Activated CD4-positive, alpha-beta T cell treated with anti-CD3 and anti-CD28 coated beads for 36 hours (primary cell): ENCODE measurements around the gene SLC16A6. TPM values are rescaled to one million over a fixed set of nuclear protein-coding genes. Genes with fewer than 3 reads are reported as not detected.
"Not testable (repeated sequence)": the region's sequence is repeated elsewhere in the genome, so short reads cannot be mapped to it uniquely, and the experiment has no call there.

Experiments
- ATAC-seq: fragments of 200-7000 bp; cut with Tn5 transposase; one replicate; pipeline ENCODE4 v1.10.0; 2021; ENCODE audit warnings: mild to moderate bottlenecking, moderate library complexity
- CTCF ChIA-PET: fragments of 350-600 bp; sonication (Branson Sonifier 250); formaldehyde crosslinking; loops from one replicate; lab custom pipeline; 2021; ENCODE audit warnings: antibody characterized with exemption; lab: Charles Lee
- POLR2A ChIA-PET: fragments of 350-600 bp; sonication (Branson Sonifier 250); formaldehyde crosslinking; loops from one replicate; lab custom pipeline; 2021; ENCODE audit warnings: antibody characterized with exemption, inconsistent platforms; lab: Charles Lee
- DNase-seq: peaks from one replicate; pipeline ENCODE4 v3.0.0-alpha.2; 2020
- H3K27ac Mint-ChIP-seq: one replicate; pipeline ENCODE4 v1.8.0; 2021; ENCODE audit warnings: mixed read lengths
- H3K27me3 Mint-ChIP-seq: one replicate; pipeline ENCODE4 v1.8.0; 2021; ENCODE audit warnings: mixed read lengths
- H3K36me3 Mint-ChIP-seq: one replicate; pipeline ENCODE4 v1.8.0; 2021; ENCODE audit warnings: low read depth, mixed read lengths
- H3K4me1 Mint-ChIP-seq: one replicate; pipeline ENCODE4 v1.8.0; 2021; ENCODE audit warnings: mixed read lengths
- H3K4me3 Mint-ChIP-seq: one replicate; pipeline ENCODE4 v1.8.0; 2021; ENCODE audit warnings: mild to moderate bottlenecking, moderate library complexity, mixed read lengths
- H3K9me3 Mint-ChIP-seq: one replicate; pipeline ENCODE4 v1.8.0; 2021; ENCODE audit warnings: low read depth, mixed read lengths
- intact Hi-C, 2 experiments: fragments of 100-400 bp; cut with DNase I in 1 of 2; cut with micrococcal nuclease in 1 of 2; formaldehyde crosslinking; loops; one replicate each; pipeline versions ENCODE4 v1.14.2 to v1.15.1; 2022 to 2024; cut with DNase I, micrococcal nuclease
- total RNA-seq, 2 experiments: library from RNA; stranded (reverse); gene quantifications; one replicate each; pipeline ENCODE4 v1.2.3, GENCODE V29; 2021

The SLC16A6 gene
- total RNA-seq, 2 experiments from 2014 or later = 2.9 to 3.2 TPM

GRCh38 chr17:68260051-68260762, 30.7 kb downstream of the SLC16A6 start:
- peaks cover 53% of the 10 kb centered on the region for H3K4me1 Mint-ChIP-seq
- DNase-seq (no peak), ATAC-seq (no peak)
- no peaks in the 10 kb centered on the region for H3K9me3 Mint-ChIP-seq
- H3K27me3 Mint-ChIP-seq = no peaks in the 10 kb centered on the region
- ChIA-PET POLR2A (no interaction called here), CTCF (interaction anchor here (0.6 to 7.1 kb wide), 8 partner anchors 12 to 204 kb away, joined by 3 to 112 read pairs (median 4); partner anchors contain the start of gene AMZ2)
- intact Hi-C loops = loop anchor here in 1 of 2 experiments (5.0 kb wide), 1 partner anchor 497 kb away; no protein-coding TSS in a partner anchor
- H3K36me3 Mint-ChIP-seq = peaks cover 23% of the 10 kb centered on the region
- H3K4me3 Mint-ChIP-seq = peak overlapping the region; percentile 70
- peak overlapping the region; percentile 92 for H3K27ac Mint-ChIP-seq

GRCh38 chr17:68259648-68259951, 31.3 kb downstream of the SLC16A6 start:
- DNase-seq, H3K9me3 Mint-ChIP-seq, POLR2A ChIA-PET, ATAC-seq, H3K27me3 Mint-ChIP-seq: not testable (repeated sequence)
- H3K4me3 Mint-ChIP-seq = peak overlapping the region; percentile 70
- intact Hi-C loops = loop anchor here in 1 of 2 experiments (10.0 kb wide), 2 partner anchors 815 to 1955 kb away; partner anchors contain the start of gene PRKCA
- H3K27ac Mint-ChIP-seq = peak overlapping the region; percentile 92
- peaks cover 29% of the 10 kb centered on the region for H3K36me3 Mint-ChIP-seq
- CTCF ChIA-PET = interaction anchor here (0.8 to 2.5 kb wide), 7 partner anchors 11 to 204 kb away, joined by 3 to 9 read pairs (median 3); partner anchors contain the start of gene AMZ2
- H3K4me1 Mint-ChIP-seq = peaks cover 59% of the 10 kb centered on the region

GRCh38 chr17:68258890-68259647, 31.9 kb downstream of the SLC16A6 start:
- Mint-ChIP-seq H3K4me3 (peak overlapping the region; percentile 70), H3K36me3 (peaks cover 34% of the 10 kb centered on the region), H3K4me1 (peaks cover 65% of the 10 kb centered on the region), H3K27ac (peak overlapping the region; percentile 92)
- DNase-seq (peak; percentile 77), ATAC-seq (peak; percentile 76)
- POLR2A ChIA-PET = interaction anchor here (0.7 kb wide), 1 partner anchor 33 kb away, joined by 3 read pairs; no protein-coding TSS in a partner anchor
- H3K9me3 Mint-ChIP-seq, H3K27me3 Mint-ChIP-seq: not testable (repeated sequence)
- CTCF ChIA-PET = interaction anchor here (0.7 to 2.5 kb wide), 11 partner anchors 11 to 205 kb away, joined by 3 to 9 read pairs (median 3); partner anchors contain the start of genes AMZ2 and WIPI1
- intact Hi-C loops = loop anchor here (1.0 to 10.0 kb wide), 4 partner anchors 11 to 1954 kb away; partner anchors contain the start of genes AMZ2 (in 2 of the 2), ARSG (in 2 of the 2), SLC16A6 (in 2 of the 2) and PRKCA (in 1 of the 2)

GRCh38 chr17:68257934-68258333, 33.0 kb downstream of the SLC16A6 start:
- Mint-ChIP-seq H3K36me3 (peaks cover 44% of the 10 kb centered on the region), H3K27ac (peak overlapping the region; percentile 91), H3K4me3 (no peak overlapping the region), H3K27me3 (no peaks in the 10 kb centered on the region), H3K9me3 (no peaks in the 10 kb centered on the region), H3K4me1 (peaks cover 75% of the 10 kb centered on the region)
- intact Hi-C loops = loop anchor here (1.0 to 10.0 kb wide), 4 partner anchors 10 to 1953 kb away; partner anchors contain the start of genes AMZ2 (in 2 of the 2), ARSG (in 2 of the 2), SLC16A6 (in 2 of the 2) and PRKCA (in 1 of the 2)
- ChIA-PET CTCF (interaction anchor here (0.7 to 2.5 kb wide), 6 partner anchors 10 to 201 kb away, joined by 3 to 9 read pairs (median 4); partner anchors contain the start of genes AMZ2 and WIPI1), POLR2A (no interaction called here)
- DNase-seq (no peak), ATAC-seq (peak; percentile 30)

DNA sequence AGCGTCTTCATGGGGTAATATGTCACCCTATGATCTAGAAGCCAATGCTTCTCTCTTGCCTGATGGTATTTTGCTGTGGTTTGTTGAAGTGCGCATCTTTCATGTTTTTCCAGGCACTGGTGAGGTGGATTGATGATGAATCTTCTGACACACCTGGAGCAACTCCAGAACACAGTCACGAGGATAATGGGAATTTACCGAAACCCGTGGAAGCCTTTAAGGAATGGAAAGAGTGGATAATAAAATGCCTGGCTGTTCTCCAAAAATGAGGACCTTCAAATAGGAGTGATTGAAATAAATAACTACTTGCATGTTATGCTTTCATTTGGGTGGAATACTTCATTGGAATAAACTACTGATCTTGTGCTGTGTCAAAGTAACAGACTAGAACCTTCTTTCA, 34.2 kb downstream of the SLC16A6 start:
- H3K9me3 Mint-ChIP-seq, H3K27me3 Mint-ChIP-seq, H3K4me3 Mint-ChIP-seq, DNase-seq, POLR2A ChIA-PET, ATAC-seq: not testable (repeated sequence)
- CTCF ChIA-PET = interaction anchor here (0.9 kb wide), 1 partner anchor 8 kb away, joined by 4 read pairs; no protein-coding TSS in a partner anchor
- H3K27ac Mint-ChIP-seq = peak overlapping the region; percentile 91
- H3K4me1 Mint-ChIP-seq = peaks cover 76% of the 10 kb centered on the region
- intact Hi-C loops = loop anchor here in 1 of 2 experiments (10.0 kb wide), 2 partner anchors 812 to 1952 kb away; partner anchors contain the start of gene PRKCA
- H3K36me3 Mint-ChIP-seq = peaks cover 52% of the 10 kb centered on the region

- H3K4me3 Mint-ChIP-seq = no peak overlapping the region
- ATAC-seq = peak; percentile 75
- peaks cover 78% of the 10 kb centered on the region for H3K4me1 Mint-ChIP-seq
- peak overlapping the region; percentile 65 for H3K27ac Mint-ChIP-seq
- H3K9me3 Mint-ChIP-seq = no peaks in the 10 kb centered on the region
- intact Hi-C loops = loop anchor here in 1 of 2 experiments (10.0 kb wide), 2 partner anchors 811 to 1951 kb away; partner anchors contain the start of gene PRKCA
- POLR2A ChIA-PET = interaction anchor here (0.5 to 1.2 kb wide), 2 partner anchors 49 to 201 kb away, joined by 3 to 5 read pairs; partner anchors contain the start of gene WIPI1
- DNase-seq = peak; percentile 54
- no peaks in the 10 kb centered on the region for H3K27me3 Mint-ChIP-seq
- CTCF ChIA-PET = interaction anchor here (0.6 kb wide), 1 partner anchor 76 kb away, joined by 3 read pairs; no protein-coding TSS in a partner anchor
- H3K36me3 Mint-ChIP-seq = peaks cover 55% of the 10 kb centered on the region
Observed at GRCh38 chr17:68255731-68256538, 35.0 kb downstream of the SLC16A6 start.

DNA sequence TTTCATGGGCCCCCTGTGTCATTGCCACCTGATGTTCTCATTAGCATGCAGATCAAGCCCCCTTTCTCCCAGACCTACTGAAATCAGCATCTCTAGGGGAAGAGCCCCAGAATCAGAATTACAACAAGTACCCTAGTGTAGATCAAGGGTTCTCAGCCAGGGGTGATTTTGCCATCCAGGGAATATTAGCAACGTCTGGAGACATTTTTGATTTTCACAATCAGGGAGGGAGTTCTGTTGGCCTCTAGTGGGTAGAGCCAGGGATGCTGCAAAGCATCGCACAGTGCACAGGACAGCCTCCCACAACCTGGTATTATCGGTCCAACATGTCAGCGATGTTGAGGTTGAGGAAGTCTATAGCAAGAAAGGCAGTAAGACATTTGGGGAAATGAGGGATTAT, 35.8 kb downstream of the SLC16A6 start:
- no peak overlapping the region for H3K4me3 Mint-ChIP-seq
- H3K27me3 Mint-ChIP-seq = no peaks in the 10 kb centered on the region
- intact Hi-C loops = loop anchor here in 1 of 2 experiments (10.0 kb wide), 2 partner anchors 810 to 1950 kb away; partner anchors contain the start of gene PRKCA

DNA sequence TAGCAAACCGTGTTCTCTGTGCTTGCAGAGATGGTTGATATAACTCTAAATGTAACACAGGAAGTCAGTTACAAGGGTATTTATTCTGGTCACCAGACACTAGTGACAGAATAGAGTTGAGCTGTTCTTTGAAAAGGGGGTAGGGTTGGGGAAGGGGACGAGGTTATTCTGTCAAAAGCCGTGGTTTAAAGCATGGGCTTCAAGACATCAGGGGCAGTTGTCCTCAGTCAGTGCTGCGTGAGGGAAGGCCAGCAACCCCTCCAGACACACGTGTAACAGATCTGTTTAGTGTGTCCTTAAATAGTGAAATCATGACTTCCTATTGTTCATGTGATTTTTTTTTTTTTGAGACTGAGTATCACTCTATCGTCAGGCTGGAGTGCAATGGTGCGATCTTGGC, 37.5 kb downstream of the SLC16A6 start:
- Mint-ChIP-seq H3K4me1 (peaks cover 85% of the 10 kb centered on the region), H3K27ac (peak overlapping the region; percentile 83), H3K36me3 (peaks cover 74% of the 10 kb centered on the region), H3K4me3 (peak overlapping the region; percentile 12)
- DNase-seq, H3K9me3 Mint-ChIP-seq, CTCF ChIA-PET, H3K27me3 Mint-ChIP-seq: not testable (repeated sequence)
- ATAC-seq = peak; percentile 32
- intact Hi-C loops = loop anchor here in 1 of 2 experiments (10.0 kb wide), 2 partner anchors 809 to 1949 kb away; partner anchors contain the start of gene PRKCA
- POLR2A ChIA-PET = interaction anchor here (0.8 kb wide), 1 partner anchor 191 kb away, joined by 4 read pairs; no protein-coding TSS in a partner anchor

More for the DNA sequence above, 35.8 kb downstream of the SLC16A6 start:
- no peak for DNase-seq
- ChIA-PET POLR2A (interaction anchor here (1.2 kb wide), 1 partner anchor 202 kb away, joined by 5 read pairs; the partner anchor contains the start of gene WIPI1), CTCF (no interaction called here)
- Mint-ChIP-seq H3K4me1 (peaks cover 81% of the 10 kb centered on the region), H3K36me3 (peaks cover 61% of the 10 kb centered on the region), H3K9me3 (no peaks in the 10 kb centered on the region), H3K27ac (peak overlapping the region; percentile 65)
- no peak for ATAC-seq

GRCh38 chr17:68249354-68249765, 41.6 kb downstream of the SLC16A6 start:
- DNase-seq = no peak
- Mint-ChIP-seq H3K36me3 (peaks cover 47% of the 10 kb centered on the region), H3K9me3 (no peaks in the 10 kb centered on the region), H3K4me3 (peak overlapping the region; percentile 88), H3K4me1 (peaks cover 53% of the 10 kb centered on the region), H3K27ac (peak overlapping the region; percentile 99), H3K27me3 (no peaks in the 10 kb centered on the region)
- ChIA-PET POLR2A (interaction anchor here (0.6 to 1.5 kb wide), 3 partner anchors 15 to 1284 kb away, joined by 3 to 4 read pairs (median 3); no protein-coding TSS in a partner anchor), CTCF (interaction anchor here (0.6 to 2.9 kb wide), 14 partner anchors 8 to 216 kb away, joined by 3 to 12 read pairs (median 4); partner anchors contain the start of gene WIPI1)
- ATAC-seq = no peak
- intact Hi-C loops = loop anchor here (2.0 to 5.0 kb wide), 4 partner anchors 43 to 213 kb away; partner anchors contain the start of gene KPNA2 (in 1 of the 2)
